GM18519 (cell line): ENCODE results near the gene NELL2.

Experiments used
- ATAC-seq: cut with Tn5 transposase; IDR thresholded peaks from one replicate; pipeline ENCODE4 v1.9.1; 2021; ENCODE audit warnings: mild to moderate bottlenecking, moderate library complexity; ENCODE audit not compliant: unreplicated experiment, low FRiP score

Gene NELL2

GRCh38 chr12:44555454-44555853 is 320.7 kb downstream of the NELL2 start:
- no peak for ATAC-seq

- no peak for ATAC-seq
Measured at GRCh38 chr12:44551631-44552030, 324.5 kb downstream of the NELL2 start.

- no peak for ATAC-seq
Measured at GRCh38 chr12:44550377-44550776, 325.7 kb downstream of the NELL2 start.

- ATAC-seq, result no peak
Measured at GRCh38 chr12:44546060-44546459, 330.1 kb downstream of the NELL2 start.

- ATAC-seq, result peak; percentile 83
Measured at GRCh38 chr12:44544018-44544417, 332.1 kb downstream of the NELL2 start.

GRCh38 chr12:44542716-44543115 is 333.4 kb downstream of the NELL2 start:
- no peak for ATAC-seq

GRCh38 chr12:44537354-44537753 is 338.8 kb downstream of the NELL2 start:
- no peak for ATAC-seq

GRCh38 chr12:44532940-44533339 is 343.2 kb downstream of the NELL2 start:
- ATAC-seq, result no peak

GRCh38 chr12:44531320-44531971 is 344.7 kb downstream of the NELL2 start:
- ATAC-seq, result no peak

GRCh38 chr12:44526655-44527182 is 349.4 kb downstream of the NELL2 start:
- ATAC-seq, result no peak

GRCh38 chr12:44525806-44526654 is 350.1 kb downstream of the NELL2 start:
- no peak for ATAC-seq

- ATAC-seq, result no peak
Measured at GRCh38 chr12:44523828-44524227, 352.3 kb downstream of the NELL2 start.

GRCh38 chr12:44521702-44522101 is 354.4 kb downstream of the NELL2 start:
- no peak for ATAC-seq

- ATAC-seq, result no peak
Measured at GRCh38 chr12:44519931-44520330, 356.2 kb downstream of the NELL2 start.

- ATAC-seq, result no peak
Measured at GRCh38 chr12:44511289-44511688, 364.8 kb downstream of the NELL2 start.

GRCh38 chr12:44510510-44510909 is 365.6 kb downstream of the NELL2 start:
- no peak for ATAC-seq

- no peak for ATAC-seq
Measured at GRCh38 chr12:44510076-44510475, 366.0 kb downstream of the NELL2 start.

- no peak for ATAC-seq
Measured at GRCh38 chr12:44509471-44509870, 366.6 kb downstream of the NELL2 start.

- no peak for ATAC-seq
Measured at GRCh38 chr12:44507461-44507860, 368.7 kb downstream of the NELL2 start.

- no peak for ATAC-seq
Measured at GRCh38 chr12:44504799-44505198, 371.3 kb downstream of the NELL2 start.

GRCh38 chr12:44503329-44503728 is 372.8 kb downstream of the NELL2 start:
- ATAC-seq, result no peak

- ATAC-seq, result no peak
Measured at GRCh38 chr12:44502681-44503080, 373.4 kb downstream of the NELL2 start.
